Measurements from ENCODE around the gene OR7C1. TPM values are rescaled to one million over a fixed set of nuclear protein-coding genes. Genes with fewer than 3 reads are reported as not detected.

OR7C1 gene
- total and polyA plus RNA-seq, 2 of the 8 experiments (the other 6 are each of a cell fraction or from before 2014, with no cell fraction given) = not detected

DNA sequence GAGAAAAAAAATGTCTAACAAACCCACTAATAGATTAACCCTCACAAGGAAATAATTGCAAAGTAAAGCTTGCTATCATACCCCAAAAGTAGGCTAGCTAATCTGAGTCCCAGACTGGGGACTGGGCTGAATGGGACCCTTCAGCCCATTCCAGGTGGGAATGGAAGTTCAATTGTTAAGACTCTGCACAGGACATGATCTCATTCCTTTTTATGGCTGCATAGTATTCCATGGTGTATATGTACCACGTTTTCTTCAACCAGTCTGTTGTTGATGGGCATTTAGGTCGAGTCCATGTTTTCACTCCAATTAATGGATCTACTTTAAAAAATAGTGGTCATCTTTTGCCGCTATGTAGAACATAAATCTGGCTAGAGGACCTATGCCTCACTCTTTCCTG is 17.9 kb downstream of the OR7C1 start:
- H3K27ac ChIP-seq (ENCODE audit: low read depth, low read length) = no peak overlapping the region
- POLR2A ChIA-PET (ENCODE audit: partially characterized antibody) = no interaction called here
- no peak overlapping the region for H2BK120ac ChIP-seq (replicated peaks; ENCODE audit: low read depth, low read length)
- no peak overlapping the region for H2BK20ac ChIP-seq (ENCODE audit: low read length)
- no peak overlapping the region for H4K91ac ChIP-seq (replicated peaks; ENCODE audit: insufficient read length, low read length)
- H3K36me3 ChIP-seq (ENCODE audit: control insufficient read depth in 2 of 4, insufficient read depth in 4 of 4, low read length in 3 of 4) = no peaks in the 10 kb centered on the region
- no peak overlapping the region for H4K5ac ChIP-seq (ENCODE audit: insufficient read length, low read depth, low read length)
- no peaks in the 10 kb centered on the region for H3K27me3 ChIP-seq (replicated peaks in 1 of 4; ENCODE audit: control insufficient read depth in 3 of 4, extremely low read depth in 1 of 4, insufficient read depth in 3 of 4, low read length in 3 of 4)
- no peak overlapping the region for H2AK5ac ChIP-seq (ENCODE audit: low read depth, low read length)
- no peak overlapping the region for H4K8ac ChIP-seq (ENCODE audit: extremely low read depth, insufficient read depth, low read length)
- no peak overlapping the region for H3K18ac ChIP-seq (ENCODE audit: extremely low read depth, low read length)
- no peak overlapping the region for H3K9ac ChIP-seq (replicated peaks in 1 of 4; ENCODE audit: extremely low read depth in 1 of 4, low read depth in 3 of 4, low read length in 3 of 4)
- H3K79me2 ChIP-seq (ENCODE audit: control insufficient read depth in 1 of 2, insufficient read depth in 2 of 2, low read length in 2 of 2) = no peaks in the 10 kb centered on the region
- no peak for FAIRE-seq
- no peak overlapping the region for H3K4me3 ChIP-seq (ENCODE audit: extremely low read depth in 1 of 4, insufficient read depth in 2 of 4, low read depth in 3 of 4, low read length in 4 of 4)
- no peak overlapping the region for H3K56ac ChIP-seq (replicated peaks; ENCODE audit: insufficient read length, low read depth, low read length)
- H3K79me1 ChIP-seq (ENCODE audit: low read depth, low read length) = no peaks in the 10 kb centered on the region
- H2BK12ac ChIP-seq (ENCODE audit: low read depth, low read length) = no peak overlapping the region
- no peak overlapping the region for H3K23ac ChIP-seq (ENCODE audit: insufficient read length)
- no peak overlapping the region for H3K14ac ChIP-seq (ENCODE audit: insufficient read length)
- no peak overlapping the region for H2BK15ac ChIP-seq (ENCODE audit: low read length)
- CTCF ChIA-PET (ENCODE audit: partially characterized antibody) = no interaction called here
- no peak overlapping the region for H2AFZ ChIP-seq (ENCODE audit: low read length)
- 44% methylated on average over 3 of the region's 3 CpGs; no CpG with 5 or more reads in 1 of the 2 experiments for WGBS, 2 experiments (ENCODE audit: extremely low coverage in 1 of 2, insufficient coverage in 1 of 2, insufficient read length in 1 of 2, insufficient replicate concordance in 2 of 2, low coverage in 1 of 2, low lambda C conversion rate in 2 of 2, missing lambda C conversion rate in 1 of 2)
- H3K9me3 ChIP-seq (ENCODE audit: insufficient read depth in 2 of 2, low read depth in 1 of 2, low read length in 1 of 2) = peaks cover 37 to 43% of the 10 kb centered on the region in 2 experiments
- H3K4me1 ChIP-seq (replicated peaks in 1 of 4; ENCODE audit: control insufficient read depth in 3 of 4, insufficient read depth in 4 of 4, low read length in 3 of 4) = no peaks in the 10 kb centered on the region
- no peak overlapping the region for H2BK5ac ChIP-seq (ENCODE audit: low read depth, low read length)
- TF ChIP-seq CTBP2 (IDR thresholded peaks at IDR 0.05; ENCODE audit: borderline replicate concordance, insufficient read depth, insufficient read length, low read length) (no peak), TAF1 (IDR thresholded peaks at IDR 0.05; ENCODE audit: low read depth, low read length) (no peak), SP1 (IDR thresholded peaks at IDR 0.05; ENCODE audit: low read depth, low read length) (no peak), ASH2L (IDR thresholded peaks at IDR 0.05; ENCODE audit: low read length) (no peak), GABPA (IDR thresholded peaks at IDR 0.05; ENCODE audit: borderline replicate concordance, insufficient read depth, low read length) (no peak), CEBPB (IDR thresholded peaks at IDR 0.05; ENCODE audit: low read depth, low read length) (no peak), EGR1 (IDR thresholded peaks at IDR 0.05; ENCODE audit: borderline replicate concordance, low read depth, low read length) (no peak), YY1 (IDR thresholded peaks at IDR 0.05; ENCODE audit: low read depth, low read length) (no peak), SIX5 (IDR thresholded peaks at IDR 0.05; ENCODE audit: low read depth, low read length) (no peak), POU5F1 (IDR thresholded peaks at IDR 0.05; ENCODE audit: low read depth, low read length) (no peak), JUN (IDR thresholded peaks at IDR 0.05; ENCODE audit: low read depth, low read length) (no peak), CHD1 (IDR thresholded peaks at IDR 0.05; ENCODE audit: low read depth, low read length) (no peak), BRCA1 (IDR thresholded peaks at IDR 0.05; ENCODE audit: low read depth, low read length) (no peak), EZH2 (IDR thresholded peaks at IDR 0.05; ENCODE audit: low read depth, low read length, severe bottlenecking) (no peak), CBX8 (IDR thresholded peaks at IDR 0.05; ENCODE audit: borderline replicate concordance, low read depth, low read length) (no peak), CBX5 (IDR thresholded peaks at IDR 0.05; ENCODE audit: low read depth, low read length) (no peak)
- no peaks in the 10 kb centered on the region for H4K20me1 ChIP-seq (replicated peaks in 1 of 2; ENCODE audit: control insufficient read depth in 1 of 2, insufficient read depth in 2 of 2, low read length in 2 of 2)
- no peak overlapping the region for H3K4me2 ChIP-seq (ENCODE audit: insufficient read depth in 1 of 2, low read depth in 2 of 2, low read length in 2 of 2)
- no peaks in the 10 kb centered on the region for H3K23me2 ChIP-seq (ENCODE audit: low read depth, low read length)
- DNase-seq (ENCODE audit: low read depth in 1 of 2, low spot score in 2 of 2) = no peak
- no peak overlapping the region for H3K4ac ChIP-seq (replicated peaks; ENCODE audit: insufficient read length, low read depth, low read length)

Data from H1 (cell line).